Hepatocyte (in vitro differentiated cells): ENCODE data around the gene RABEP2. TPM values are rescaled to one million over a fixed set of nuclear protein-coding genes. Genes with fewer than 3 reads are reported as not detected.

Experiments
- DNase-seq: peaks from one replicate; pipeline ENCODE4 v3.0.0-alpha.2; 2016; ENCODE audit warnings: low spot score
- H2AFZ ChIP-seq: fragments of 200-600 bp; sonication (generic); 2 replicates; pipeline ENCODE4 v1.6.0; 2016; ENCODE audit warnings: antibody characterized with exemption, mild to moderate bottlenecking
- H3K27ac ChIP-seq: fragments of 200-600 bp; sonication (generic); 2 replicates; pipeline ENCODE4 v1.5.1; 2016; ENCODE audit warnings: mild to moderate bottlenecking
- H3K27me3 ChIP-seq: fragments of 200-600 bp; sonication (generic); 2 replicates; pipeline ENCODE4 v1.6.1; 2016
- H3K36me3 ChIP-seq: fragments of 200-600 bp; sonication (generic); replicated peaks from 2 replicates; pipeline ENCODE4 v1.5.1; 2016; ENCODE audit warnings: low read depth; ENCODE audit not compliant: insufficient read depth
- H3K4me1 ChIP-seq: fragments of 200-600 bp; sonication (generic); 2 replicates; pipeline ENCODE4 v1.5.1; 2016; ENCODE audit warnings: mild to moderate bottlenecking, moderate library complexity; ENCODE audit not compliant: insufficient read depth
- H3K4me2 ChIP-seq: fragments of 200-600 bp; sonication (generic); 2 replicates; pipeline ENCODE4 v1.6.0; 2016
- H3K4me3 ChIP-seq: fragments of 200-600 bp; sonication (generic); 2 replicates; pipeline ENCODE4 v1.5.1; 2016; ENCODE audit warnings: mild to moderate bottlenecking
- H3K79me2 ChIP-seq: fragments of 200-600 bp; sonication (generic); 2 replicates; pipeline ENCODE4 v1.6.0; 2017; ENCODE audit warnings: mild to moderate bottlenecking
- H3K9me2 ChIP-seq: fragments of 200-600 bp; sonication (generic); replicated peaks from 2 replicates; pipeline ENCODE4 v1.6.0; 2017; ENCODE audit warnings: mild to moderate bottlenecking; ENCODE audit not compliant: insufficient read depth
- H3K9me3 ChIP-seq: fragments of 200-600 bp; sonication (generic); 2 replicates; pipeline ENCODE4 v1.5.1; 2016; ENCODE audit warnings: low read depth, mild to moderate bottlenecking
- H4K20me1 ChIP-seq: fragments of 200-600 bp; sonication (generic); 2 replicates; pipeline ENCODE4 v1.6.0; 2016; ENCODE audit warnings: mild to moderate bottlenecking; ENCODE audit not compliant: insufficient read depth, poor library complexity, severe bottlenecking
- CTCF ChIP-seq: fragments of 200-600 bp; sonication (generic); IDR thresholded peaks from 2 replicates; pipeline ENCODE4 v1.5.1; 2016; ENCODE audit warnings: antibody characterized with exemption, mild to moderate bottlenecking; ENCODE audit not compliant: poor library complexity
- EZH2 ChIP-seq: fragments of 200-600 bp; sonication (generic); IDR thresholded peaks from 2 replicates; pipeline ENCODE4 v1.6.1; 2016; ENCODE audit warnings: antibody characterized with exemption, mild to moderate bottlenecking, borderline replicate concordance
- EZH2phosphoT487 ChIP-seq: fragments of 200-600 bp; sonication (generic); IDR thresholded peaks from one replicate; pipeline ENCODE4 v1.6.1; 2018; ENCODE audit warnings: antibody characterized with exemption, mild to moderate bottlenecking, low read depth, moderate library complexity; ENCODE audit not compliant: unreplicated experiment, severe bottlenecking
- WGBS: methylation state at CpG from one replicate; pipeline ENCODE4 v1.1.6; 2016; ENCODE audit warnings: low lambda C conversion rate; ENCODE audit errors: missing lambda C conversion rate; 5-methylcytosine and 5-hydroxymethylcytosine counted together
- polyA plus RNA-seq: library from polyadenylated mRNA; unstranded; fragments of >200 nt; fragmentation: Nextera tagmentation; extraction: Ambion mirVana; gene quantifications from 2 replicates; pipeline ENCODE4 v1.2.1, GENCODE V29; 2016
- total RNA-seq: library from RNA; depleted of rRNA; stranded (reverse); fragments of >200 nt; gene quantifications from 2 replicates; pipeline ENCODE4 v1.2.3, GENCODE V29; 2014

Gene RABEP2
- total and polyA plus RNA-seq, 2 experiments from 2014 or later, result 30.3 to 37.2 TPM

GRCh38 chr16:28880955-28881354, 44.1 kb downstream of the RABEP2 start:
- no peak overlapping the region for H3K4me2 ChIP-seq
- H3K9me3 ChIP-seq, result no peaks in the 10 kb centered on the region
- DNase-seq, result no peak
- TF ChIP-seq EZH2 (no peak), EZH2phosphoT487 (no peak), CTCF (no peak)
- peaks cover 13% of the 10 kb centered on the region for H3K4me1 ChIP-seq
- no peak overlapping the region for H3K27ac ChIP-seq
- no peaks in the 10 kb centered on the region for H4K20me1 ChIP-seq
- H3K79me2 ChIP-seq, result no peaks in the 10 kb centered on the region
- no peaks in the 10 kb centered on the region for H3K27me3 ChIP-seq
- H2AFZ ChIP-seq, result no peak overlapping the region
- H3K4me3 ChIP-seq, result no peak overlapping the region
- H3K36me3 ChIP-seq, result no peaks in the 10 kb centered on the region
- WGBS, result 89% methylated on average over 4 of the region's 4 CpGs
- no peaks in the 10 kb centered on the region for H3K9me2 ChIP-seq

DNA sequence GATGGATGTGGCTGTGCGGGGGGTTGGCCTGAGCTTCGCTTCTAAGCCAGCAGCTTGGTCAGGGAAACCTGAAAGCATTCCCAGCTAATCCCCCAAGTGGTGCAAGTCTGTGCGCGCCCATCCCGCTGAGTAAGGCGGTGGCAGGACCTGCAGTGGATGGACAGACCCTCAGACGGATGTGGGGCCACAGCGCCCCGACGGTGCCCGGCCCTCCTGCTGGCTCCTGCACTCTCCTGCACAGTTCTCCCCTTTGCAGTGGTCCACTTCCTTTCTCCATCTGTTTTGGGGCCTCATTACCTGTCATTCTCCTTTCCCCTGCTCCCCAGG, 44.5 kb downstream of the RABEP2 start:
- TF ChIP-seq CTCF (no peak), EZH2 (no peak), EZH2phosphoT487 (no peak)
- Histone ChIP-seq H3K4me2 (peak overlapping the region; percentile 99), H3K4me3 (no peak overlapping the region), H3K27me3 (no peaks in the 10 kb centered on the region), H3K79me2 (no peaks in the 10 kb centered on the region), H3K4me1 (peaks cover 13% of the 10 kb centered on the region), H3K36me3 (no peaks in the 10 kb centered on the region), H3K9me3 (no peaks in the 10 kb centered on the region), H3K27ac (no peak overlapping the region), H2AFZ (peak overlapping the region; percentile 92), H4K20me1 (no peaks in the 10 kb centered on the region), H3K9me2 (no peaks in the 10 kb centered on the region)
- DNase-seq, result no peak
- WGBS, result 13% methylated on average over 11 of the region's 11 CpGs

- Histone ChIP-seq H3K9me2 (no peaks in the 10 kb centered on the region), H3K27ac (no peak overlapping the region), H2AFZ (peak overlapping the region; percentile 92), H3K4me1 (peaks cover 13% of the 10 kb centered on the region), H3K27me3 (no peaks in the 10 kb centered on the region), H3K79me2 (no peaks in the 10 kb centered on the region), H3K9me3 (no peaks in the 10 kb centered on the region), H4K20me1 (no peaks in the 10 kb centered on the region), H3K36me3 (no peaks in the 10 kb centered on the region), H3K4me2 (peak overlapping the region; percentile 99), H3K4me3 (peak overlapping the region; percentile 51)
- DNase-seq, result peak; percentile 95
- TF ChIP-seq CTCF, result no peak
- TF ChIP-seq EZH2, result no peak
- TF ChIP-seq EZH2phosphoT487, result no peak
- 1% methylated on average over 57 of the region's 66 CpGs for WGBS
Observed at GRCh38 chr16:28879841-28880588, 45.0 kb downstream of the RABEP2 start.
